ENCODE results near the gene HEXIM2. TPM values are rescaled to one million over a fixed set of nuclear protein-coding genes. Genes with fewer than 3 reads are reported as not detected.
A peak's percentile ranks its signal among the peaks of the same experiment; 100 is the strongest.

HEXIM2 gene
- total and polyA plus RNA-seq, 2 of the 13 experiments (the other 11 are each of a cell fraction or from before 2014, with no cell fraction given) = 27.1 to 32.4 TPM

- TF ChIP-seq, protein P1, sequence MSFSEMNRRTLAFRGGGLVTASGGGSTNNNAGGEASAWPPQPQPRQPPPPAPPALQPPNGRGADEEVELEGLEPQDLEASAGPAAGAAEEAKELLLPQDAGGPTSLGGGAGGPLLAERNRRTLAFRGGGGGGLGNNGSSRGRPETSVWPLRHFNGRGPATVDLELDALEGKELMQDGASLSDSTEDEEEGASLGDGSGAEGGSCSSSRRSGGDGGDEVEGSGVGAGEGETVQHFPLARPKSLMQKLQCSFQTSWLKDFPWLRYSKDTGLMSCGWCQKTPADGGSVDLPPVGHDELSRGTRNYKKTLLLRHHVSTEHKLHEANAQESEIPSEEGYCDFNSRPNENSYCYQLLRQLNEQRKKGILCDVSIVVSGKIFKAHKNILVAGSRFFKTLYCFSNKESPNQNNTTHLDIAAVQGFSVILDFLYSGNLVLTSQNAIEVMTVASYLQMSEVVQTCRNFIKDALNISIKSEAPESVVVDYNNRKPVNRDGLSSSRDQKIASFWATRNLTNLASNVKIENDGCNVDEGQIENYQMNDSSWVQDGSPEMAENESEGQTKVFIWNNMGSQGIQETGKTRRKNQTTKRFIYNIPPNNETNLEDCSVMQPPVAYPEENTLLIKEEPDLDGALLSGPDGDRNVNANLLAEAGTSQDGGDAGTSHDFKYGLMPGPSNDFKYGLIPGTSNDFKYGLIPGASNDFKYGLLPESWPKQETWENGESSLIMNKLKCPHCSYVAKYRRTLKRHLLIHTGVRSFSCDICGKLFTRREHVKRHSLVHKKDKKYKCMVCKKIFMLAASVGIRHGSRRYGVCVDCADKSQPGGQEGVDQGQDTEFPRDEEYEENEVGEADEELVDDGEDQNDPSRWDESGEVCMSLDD (CRISPR knock-in tag; IDR thresholded peaks at IDR 0.05; ENCODE audit: borderline replicate concordance) = no peak
- TF ChIP-seq RORA (CRISPR knock-in tag; IDR thresholded peaks at IDR 0.05) (no peak), ZNF670 (CRISPR knock-in tag; IDR thresholded peaks at IDR 0.05; ENCODE audit: borderline replicate concordance) (no peak; the same call in 1 of the 2 replicates), ZNF121 (CRISPR knock-in tag; IDR thresholded peaks at IDR 0.05) (no peak), HNRNPLL (IDR thresholded peaks at IDR 0.05; ENCODE audit: low read depth, low read length, poor library complexity, severe bottlenecking) (peak; percentile 68), EP300 (IDR thresholded peaks at IDR 0.05; ENCODE audit: low read depth in 2 of 2, low read length in 2 of 2) (peak; percentile 7 to 69; a peak in 2 of 4 replicates), EP300 (CRISPR knock-in tag; IDR thresholded peaks at IDR 0.05; ENCODE audit: borderline replicate concordance) (peak; percentile 52; the same call in 1 of the 2 replicates), FOXJ3 (CRISPR knock-in tag; IDR thresholded peaks at IDR 0.05; ENCODE audit: borderline replicate concordance) (peak; percentile 65; the same call in 1 of the 2 replicates), SRF (IDR thresholded peaks at IDR 0.05; ENCODE audit: low read depth, low read length) (no peak), ZNF30 (CRISPR knock-in tag; IDR thresholded peaks at IDR 0.05) (no peak), RNF219 (CRISPR knock-in tag; IDR thresholded peaks at IDR 0.05) (no peak), ZNF367 (CRISPR knock-in tag; IDR thresholded peaks at IDR 0.05; ENCODE audit: borderline replicate concordance) (0 out of 2 replicates have a peak, but pooled peaks have one; percentile 73), ZBTB46 (CRISPR knock-in tag; IDR thresholded peaks at IDR 0.05; ENCODE audit: borderline replicate concordance) (no peak; the same call in 1 of the 2 replicates), ZIK1 (CRISPR knock-in tag; IDR thresholded peaks at IDR 0.05; ENCODE audit: borderline replicate concordance, low read depth) (no peak), MAZ (IDR thresholded peaks at IDR 0.05; ENCODE audit: borderline replicate concordance, low read depth, low read length) (peak; percentile 95), MAZ (CRISPR knock-in tag; IDR thresholded peaks at IDR 0.05; ENCODE audit: low read depth) (peak; percentile 97), ATF3 (CRISPR knock-in tag; IDR thresholded peaks at IDR 0.05) (peak; percentile 59), MED8 (CRISPR knock-in tag; IDR thresholded peaks at IDR 0.05; ENCODE audit: insufficient replicate concordance) (no peak), HDAC1 (CRISPR knock-in tag; IDR thresholded peaks at IDR 0.05) (peak; percentile 54), NR1H2 (CRISPR knock-in tag; IDR thresholded peaks at IDR 0.05; ENCODE audit: borderline replicate concordance, low read depth) (no peak)
Observed at GRCh38 chr17:45197555-45198334, 36.1 kb downstream of the HEXIM2 start (continued).
